ENCODE results near the gene IL19.

Gene IL19

DNA sequence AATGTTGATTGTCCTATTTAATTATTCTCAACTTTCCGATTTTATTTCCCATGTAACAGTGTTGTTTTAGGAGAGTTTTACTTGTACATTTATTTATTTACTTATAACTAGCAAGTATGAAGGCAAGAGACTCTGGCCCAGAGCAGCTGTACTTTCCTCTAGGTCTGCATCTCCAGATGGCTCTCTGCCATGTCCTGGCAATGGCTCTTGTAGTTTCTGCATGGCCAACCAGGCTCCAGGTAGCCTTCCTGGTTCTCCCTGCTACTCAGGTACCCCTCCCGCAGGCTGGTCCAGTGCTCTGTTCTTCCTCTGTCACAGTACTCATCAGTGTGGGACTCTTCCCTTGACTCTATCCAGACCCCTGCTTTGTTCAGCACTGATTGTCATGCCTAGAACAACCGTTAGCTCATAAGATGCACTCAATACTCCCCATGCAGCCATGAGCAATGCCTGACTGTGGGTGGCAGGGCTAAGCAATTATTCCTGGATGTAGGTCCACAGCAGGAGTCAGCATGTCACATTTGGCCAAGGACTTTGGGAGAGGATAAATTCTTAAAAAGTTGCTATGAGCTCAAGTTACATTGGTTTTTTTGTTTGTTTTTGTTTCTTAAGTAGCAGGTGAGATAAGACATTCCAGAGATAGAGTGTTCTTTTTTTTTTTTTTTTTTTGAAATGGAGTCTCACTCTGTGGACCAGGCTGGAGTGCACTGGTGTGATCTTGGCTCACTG, 84.0 kb downstream of the IL19 start:
- no peak for DNase-seq (ENCODE audit: low spot score)
- in situ Hi-C loops (cut with MboI; ENCODE audit: low sequenced_read_pairs, unreplicated experiment) = no loop called here
- TF ChIP-seq CTCF (IDR thresholded peaks at IDR 0.05; ENCODE audit: borderline replicate concordance, control extremely low read depth, extremely low read depth, insufficient read depth, missing control alignments) = no peak

- TF ChIP-seq CTCF (IDR thresholded peaks at IDR 0.05; ENCODE audit: borderline replicate concordance, control extremely low read depth, extremely low read depth, insufficient read depth, missing control alignments) = no peak
- DNase-seq (ENCODE audit: low spot score) = no peak
- in situ Hi-C loops (cut with MboI; ENCODE audit: low sequenced_read_pairs, unreplicated experiment) = no loop called here
Measured at GRCh38 chr1:206855859-206856258, 85.3 kb downstream of the IL19 start.

DNA sequence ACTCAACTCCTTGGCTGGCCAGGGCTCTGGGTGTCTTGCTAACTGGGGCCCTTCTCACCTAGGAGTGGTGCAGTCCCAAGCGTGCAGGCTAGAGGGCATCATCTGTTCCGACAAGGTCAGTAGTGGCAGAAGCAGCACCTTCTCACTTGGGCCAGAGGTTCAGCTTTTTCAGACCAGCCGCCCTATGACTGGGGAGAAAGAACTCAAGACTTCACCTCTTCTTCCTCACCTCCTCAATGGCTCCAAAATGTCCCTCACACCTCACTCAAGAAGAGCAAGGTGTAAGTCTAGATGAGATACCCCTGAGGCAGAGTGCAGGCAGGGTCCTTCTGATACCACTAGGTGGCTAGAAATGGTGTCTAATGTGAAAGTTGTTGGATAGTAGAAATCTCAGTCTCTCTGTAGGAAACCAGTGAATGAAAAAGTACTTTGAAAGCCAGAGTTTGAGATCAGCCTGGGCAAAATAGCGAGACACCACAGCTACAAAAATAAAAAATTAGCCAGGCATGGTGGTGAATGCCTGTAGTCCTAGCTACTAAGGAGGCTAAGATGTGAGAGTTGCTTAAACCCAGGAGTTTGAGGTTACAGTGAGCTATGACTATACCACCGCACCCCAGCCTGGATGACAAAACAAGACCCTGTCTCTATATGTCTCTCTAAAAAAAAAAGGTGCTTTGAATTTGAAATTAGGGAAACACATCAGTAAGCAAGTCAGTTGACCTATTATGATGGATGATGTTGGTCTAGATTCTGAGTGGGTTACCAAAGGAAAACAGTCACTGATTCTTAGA, 86.3 kb downstream of the IL19 start:
- TF ChIP-seq CTCF (IDR thresholded peaks at IDR 0.05; ENCODE audit: borderline replicate concordance, control extremely low read depth, extremely low read depth, insufficient read depth, missing control alignments) = no peak
- no peak for DNase-seq (ENCODE audit: low spot score)
- in situ Hi-C loops (cut with MboI; ENCODE audit: low sequenced_read_pairs, unreplicated experiment) = no loop called here

DNA sequence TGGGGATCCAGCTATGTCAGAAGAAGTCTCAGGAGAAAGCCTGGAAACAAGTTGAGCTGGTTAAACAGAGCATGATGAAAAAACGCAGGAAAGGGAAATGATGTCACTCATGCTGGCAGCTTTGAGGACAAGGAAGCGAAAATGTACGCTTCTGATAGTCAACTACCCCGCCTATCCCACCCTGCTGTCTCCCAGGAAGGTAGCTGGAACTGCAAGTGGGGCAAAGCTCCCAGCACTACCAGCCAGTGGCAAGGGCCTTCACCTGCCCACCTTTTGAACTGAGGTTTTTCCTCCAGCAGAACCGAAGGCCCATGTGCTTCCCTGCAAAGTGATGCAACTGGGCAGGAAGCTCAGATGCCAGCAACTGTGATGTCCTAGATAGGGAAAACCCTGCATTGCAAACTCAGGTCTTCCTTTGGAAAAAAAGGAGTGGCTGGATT, 88.5 kb downstream of the IL19 start:
- in situ Hi-C loops (cut with MboI; ENCODE audit: low sequenced_read_pairs, unreplicated experiment) = no loop called here
- no peak for TF ChIP-seq CTCF (IDR thresholded peaks at IDR 0.05; ENCODE audit: borderline replicate concordance, control extremely low read depth, extremely low read depth, insufficient read depth, missing control alignments)

GRCh38 chr1:206860165-206860564, 89.6 kb downstream of the IL19 start:
- in situ Hi-C loops (cut with MboI; ENCODE audit: low sequenced_read_pairs, unreplicated experiment) = no loop called here

More for the DNA sequence above, 88.5 kb downstream of the IL19 start:
- no peak for DNase-seq (ENCODE audit: low spot score)

DNA sequence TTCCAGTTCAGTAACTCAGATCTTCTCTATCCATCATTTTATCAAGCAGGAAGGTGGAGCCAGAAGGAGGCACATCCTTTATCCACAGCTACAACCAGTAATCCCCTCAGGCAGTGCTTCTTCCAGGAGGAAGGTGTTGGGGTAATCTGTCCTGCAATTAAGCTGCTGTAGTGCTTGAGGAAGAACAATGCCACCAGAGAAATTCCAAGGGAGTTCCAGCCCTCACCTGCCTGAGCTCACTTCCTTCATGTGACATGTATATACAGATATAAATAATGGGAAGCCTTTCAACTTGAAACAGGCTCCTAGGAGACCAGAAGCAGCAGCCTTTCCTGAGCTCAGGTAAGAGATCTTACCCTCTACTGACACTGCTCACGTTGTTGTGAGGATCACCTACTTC, 92.7 kb downstream of the IL19 start:
- TF ChIP-seq CTCF (IDR thresholded peaks at IDR 0.05; ENCODE audit: borderline replicate concordance, control extremely low read depth, extremely low read depth, insufficient read depth, missing control alignments) = no peak
- DNase-seq (ENCODE audit: low spot score) = no peak
- in situ Hi-C loops (cut with MboI; ENCODE audit: low sequenced_read_pairs, unreplicated experiment) = no loop called here

More at GRCh38 chr1:206860165-206860564, 89.6 kb downstream of the IL19 start:
- no peak for TF ChIP-seq CTCF (IDR thresholded peaks at IDR 0.05; ENCODE audit: borderline replicate concordance, control extremely low read depth, extremely low read depth, insufficient read depth, missing control alignments)
- DNase-seq (ENCODE audit: low spot score) = no peak
